Smooth muscle cell of the brain vasculature (primary cell): Measurements from ENCODE around the gene GAD2.
"Not testable (repeated sequence)": the region's sequence is repeated elsewhere in the genome, so short reads cannot be mapped to it uniquely, and the experiment has no call there.

ENCODE experiments used
- DNase-seq: peaks from one replicate; pipeline ENCODE4 v3.0.0-alpha.2; 2012; ENCODE audit warnings: low read depth, low spot score

The GAD2 gene

GRCh38 chr10:26314265-26315013 is 97.9 kb downstream of the GAD2 start:
- no peak for DNase-seq

GRCh38 chr10:26318672-26319071 is 102.1 kb downstream of the GAD2 start:
- DNase-seq: no peak

- DNase-seq: no peak
Observed at GRCh38 chr10:26323219-26323618, 106.6 kb downstream of the GAD2 start.

GRCh38 chr10:26326851-26327250 is 110.3 kb downstream of the GAD2 start:
- DNase-seq: no peak

- DNase-seq: no peak
Observed at GRCh38 chr10:26327811-26328210, 111.2 kb downstream of the GAD2 start.

- DNase-seq: no peak
Observed at GRCh38 chr10:26331371-26331770, 114.8 kb downstream of the GAD2 start.

GRCh38 chr10:26334232-26334931 is 117.8 kb downstream of the GAD2 start:
- no peak for DNase-seq

- DNase-seq: no peak
Observed at GRCh38 chr10:26334932-26335573, 118.5 kb downstream of the GAD2 start.

GRCh38 chr10:26335574-26336093 is 119.1 kb downstream of the GAD2 start:
- no peak for DNase-seq

- no peak for DNase-seq
Observed at GRCh38 chr10:26336979-26337378, 120.4 kb downstream of the GAD2 start.

GRCh38 chr10:26341701-26342100 is 125.1 kb downstream of the GAD2 start:
- no peak for DNase-seq

GRCh38 chr10:26348821-26349417 is 132.3 kb downstream of the GAD2 start:
- not testable (repeated sequence) for DNase-seq
